Duodenal mucosa (tissue), 2 donors: Measurements from ENCODE around the gene RIPOR3.

Source experiments
- H3K27ac ChIP-seq: one replicate; pipeline ENCODE4 v1.7.0; 2013; ENCODE audit warnings: low read depth, low read length
- H3K27me3 ChIP-seq, 2 donors: one replicate each; pipeline ENCODE4 v1.7.0; 2013; ENCODE audit warnings: low read length in 2 of 2, control low read depth in 1 of 2; ENCODE audit not compliant: insufficient read depth in 2 of 2, control insufficient read depth in 1 of 2
- H3K36me3 ChIP-seq, 2 donors: one replicate each; pipeline ENCODE4 v1.7.0; 2013; ENCODE audit warnings: low read length in 2 of 2, control low read depth in 1 of 2; ENCODE audit not compliant: insufficient read depth in 2 of 2, control insufficient read depth in 1 of 2
- H3K4me1 ChIP-seq, 2 donors: one replicate each; pipeline ENCODE4 v1.7.0; 2013; ENCODE audit warnings: low read length in 2 of 2, control low read depth in 1 of 2; ENCODE audit not compliant: insufficient read depth in 2 of 2, control insufficient read depth in 1 of 2
- H3K4me3 ChIP-seq, 2 donors: one replicate each; pipeline ENCODE4 v1.7.0; 2013; ENCODE audit warnings: low read length in 2 of 2, low read depth in 1 of 2
- H3K9ac ChIP-seq, 2 donors: one replicate each; pipeline ENCODE4 v1.7.0; 2013; ENCODE audit warnings: low read length in 2 of 2, low read depth in 1 of 2
- H3K9me3 ChIP-seq, 2 donors: one replicate each; pipeline ENCODE4 v1.7.0; 2013; ENCODE audit warnings: low read length in 2 of 2, control low read depth in 1 of 2; ENCODE audit not compliant: control insufficient read depth in 1 of 2

Gene RIPOR3

GRCh38 chr20:50567860-50568548, 123.3 kb downstream of the RIPOR3 start:
- peaks cover 22 to 64% of the 10 kb centered on the region in 2 donors for H3K36me3 ChIP-seq
- H3K27ac ChIP-seq = no peak overlapping the region
- H3K4me1 ChIP-seq = no peaks in the 10 kb centered on the region
- no peak overlapping the region for H3K4me3 ChIP-seq
- H3K9ac ChIP-seq = no peak overlapping the region
- H3K27me3 ChIP-seq = no peaks in the 10 kb centered on the region
- no peaks in the 10 kb centered on the region for H3K9me3 ChIP-seq

DNA sequence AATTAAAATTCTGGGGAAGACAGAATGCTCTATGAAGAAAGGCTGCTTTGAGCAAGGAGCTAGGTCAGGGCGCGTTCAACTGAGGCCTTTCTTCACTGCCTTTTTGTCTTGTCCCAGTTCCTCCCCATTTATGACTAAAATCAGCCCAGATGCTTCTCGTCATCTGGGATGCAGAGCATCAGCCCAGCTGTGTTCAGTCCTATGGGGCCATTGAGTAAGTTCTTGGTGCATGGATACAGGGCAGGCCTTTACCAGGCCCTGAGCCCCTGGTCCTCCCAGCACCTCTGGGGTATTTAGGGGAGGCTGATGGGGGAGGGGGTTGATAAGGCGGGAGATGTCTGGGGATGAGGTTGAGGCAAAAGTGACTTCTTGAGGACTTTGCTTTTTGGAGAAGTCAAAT, 125.5 kb downstream of the RIPOR3 start:
- Histone ChIP-seq H3K36me3 (peaks cover 33 to 69% of the 10 kb centered on the region in 2 donors), H3K9me3 (no peaks in the 10 kb centered on the region), H3K4me1 (peaks cover 2 to 5% of the 10 kb centered on the region in 2 donors), H3K27ac (no peak overlapping the region), H3K9ac (no peak overlapping the region), H3K4me3 (no peak overlapping the region), H3K27me3 (no peaks in the 10 kb centered on the region)

GRCh38 chr20:50565383-50565782, 126.0 kb downstream of the RIPOR3 start:
- Histone ChIP-seq H3K36me3 (peaks cover 33 to 71% of the 10 kb centered on the region in 2 donors), H3K4me1 (peaks cover 3 to 5% of the 10 kb centered on the region in 2 donors), H3K27ac (no peak overlapping the region), H3K27me3 (no peaks in the 10 kb centered on the region), H3K4me3 (no peak overlapping the region), H3K9me3 (no peaks in the 10 kb centered on the region), H3K9ac (no peak overlapping the region)

DNA sequence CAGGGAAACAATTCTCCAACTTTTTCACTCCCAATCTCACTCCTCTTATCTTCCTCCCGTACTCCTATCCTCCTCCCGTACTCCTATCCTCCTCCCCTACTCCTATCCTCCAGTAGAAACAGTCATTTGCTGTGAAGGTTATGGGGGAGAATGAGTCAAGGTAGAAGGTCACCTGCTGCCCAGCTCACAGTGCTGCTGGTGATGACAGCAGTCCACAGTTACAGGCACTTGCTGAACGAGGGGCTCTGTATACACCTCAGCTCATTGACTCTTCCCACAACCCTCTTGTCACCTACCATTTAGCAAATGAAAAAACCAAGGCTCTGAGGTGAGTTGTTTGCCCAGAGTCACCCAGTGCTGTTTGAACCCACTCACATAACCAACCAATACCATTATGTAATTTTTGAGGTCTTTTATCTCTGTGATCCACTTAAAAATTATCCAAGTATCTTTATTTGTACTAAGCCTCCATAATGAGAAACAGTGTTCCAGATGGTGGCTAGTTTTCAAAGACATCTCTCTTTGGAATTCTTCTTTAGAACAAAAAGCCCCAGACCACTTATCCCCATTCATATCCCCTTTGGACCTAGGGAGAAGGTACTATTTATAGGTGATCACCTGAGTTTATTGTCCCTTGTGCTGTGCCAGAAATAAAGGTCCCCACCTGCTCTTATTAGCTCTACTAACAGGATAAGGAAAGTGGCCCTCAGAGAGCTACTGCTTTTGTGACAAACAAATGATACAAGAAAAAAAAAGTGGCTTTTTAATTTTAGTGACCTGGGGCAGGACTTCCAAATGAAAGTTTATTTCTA, 128.0 kb downstream of the RIPOR3 start:
- Histone ChIP-seq H3K9ac (no peak overlapping the region), H3K27me3 (no peaks in the 10 kb centered on the region), H3K36me3 (peaks cover 22 to 54% of the 10 kb centered on the region in 2 donors), H3K9me3 (no peaks in the 10 kb centered on the region), H3K27ac (no peak overlapping the region), H3K4me3 (no peak overlapping the region), H3K4me1 (peaks cover 3 to 5% of the 10 kb centered on the region in 2 donors)

GRCh38 chr20:50562262-50562701, 129.1 kb downstream of the RIPOR3 start:
- H3K36me3 ChIP-seq = peaks cover 22 to 46% of the 10 kb centered on the region in 2 donors
- no peaks in the 10 kb centered on the region for H3K27me3 ChIP-seq
- no peak overlapping the region for H3K4me3 ChIP-seq
- H3K4me1 ChIP-seq = peaks cover 3 to 5% of the 10 kb centered on the region in 2 donors
- H3K9me3 ChIP-seq = no peaks in the 10 kb centered on the region
- no peak overlapping the region for H3K27ac ChIP-seq
- no peak overlapping the region for H3K9ac ChIP-seq

DNA sequence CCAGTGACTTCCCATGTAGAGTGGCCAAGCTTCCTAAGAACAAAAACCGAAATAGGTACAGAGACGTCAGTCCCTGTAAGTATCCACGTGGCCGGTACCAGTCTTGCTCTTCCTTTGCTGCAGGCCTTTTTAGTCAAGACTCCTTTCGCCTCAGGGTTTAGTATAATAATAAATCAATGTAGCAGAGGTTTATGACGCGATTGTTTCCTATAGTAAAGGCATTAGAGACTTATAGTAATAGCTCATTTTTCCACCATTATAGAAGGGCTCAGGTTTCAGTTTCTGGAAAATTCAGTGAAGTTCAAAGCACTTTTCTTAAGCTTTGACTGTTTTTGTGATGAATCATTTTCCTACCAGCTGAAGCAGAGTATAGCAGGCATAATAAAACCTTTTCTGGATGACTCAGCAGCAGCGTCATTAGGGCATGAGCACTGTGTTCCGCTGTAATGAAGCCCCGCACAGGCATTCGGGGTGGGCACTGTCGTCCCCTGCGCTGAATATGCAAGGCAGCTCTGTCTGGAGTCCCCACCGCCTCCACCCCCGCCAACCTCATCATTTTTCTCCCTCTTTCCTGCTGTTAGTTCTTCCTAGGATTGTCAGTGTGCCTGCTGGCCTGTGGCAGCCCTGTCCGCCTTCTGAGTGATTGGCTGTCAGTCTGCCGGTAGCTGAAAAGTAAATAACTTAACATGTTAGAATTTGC, 129.8 kb downstream of the RIPOR3 start:
- no peaks in the 10 kb centered on the region for H3K27me3 ChIP-seq
- H3K27ac ChIP-seq = no peak overlapping the region
- H3K9me3 ChIP-seq = no peaks in the 10 kb centered on the region
- no peak overlapping the region for H3K4me3 ChIP-seq
- peaks cover 22 to 48% of the 10 kb centered on the region in 2 donors for H3K36me3 ChIP-seq
- H3K9ac ChIP-seq = no peak overlapping the region
- peaks cover 3 to 5% of the 10 kb centered on the region in 2 donors for H3K4me1 ChIP-seq

- Histone ChIP-seq H3K4me1 (peaks cover 3 to 5% of the 10 kb centered on the region in 2 donors), H3K9ac (no peak overlapping the region), H3K27me3 (no peaks in the 10 kb centered on the region), H3K9me3 (no peaks in the 10 kb centered on the region), H3K36me3 (peaks cover 22 to 42% of the 10 kb centered on the region in 2 donors), H3K27ac (no peak overlapping the region), H3K4me3 (no peak overlapping the region)
Observed at GRCh38 chr20:50560867-50561266, 130.5 kb downstream of the RIPOR3 start.

- Histone ChIP-seq H3K4me3 (no peak overlapping the region), H3K36me3 (peaks cover 19 to 34% of the 10 kb centered on the region in 2 donors), H3K27ac (no peak overlapping the region), H3K9me3 (no peaks in the 10 kb centered on the region), H3K27me3 (no peaks in the 10 kb centered on the region), H3K4me1 (peaks cover 3 to 5% of the 10 kb centered on the region in 2 donors), H3K9ac (no peak overlapping the region)
Observed at GRCh38 chr20:50559856-50560638, 131.3 kb downstream of the RIPOR3 start.

GRCh38 chr20:50559149-50559548, 132.2 kb downstream of the RIPOR3 start:
- Histone ChIP-seq H3K4me1 (peaks cover 3 to 5% of the 10 kb centered on the region in 2 donors), H3K27me3 (no peaks in the 10 kb centered on the region)

More at GRCh38 chr20:50559149-50559548, 132.2 kb downstream of the RIPOR3 start:
- Histone ChIP-seq H3K27ac (no peak overlapping the region), H3K36me3 (peaks cover 14 to 27% of the 10 kb centered on the region in 2 donors), H3K9ac (no peak overlapping the region), H3K9me3 (no peaks in the 10 kb centered on the region), H3K4me3 (no peak overlapping the region)
